Activated naive CD4-positive, alpha-beta T cell treated with Interleukin-2 at 50 U/mL for 16 hours (primary cell): ENCODE results near the gene MMP24.

Experiments used
- DNase-seq: peaks from one replicate; pipeline ENCODE4 v3.0.0-alpha.2; 2020

MMP24 gene

DNA sequence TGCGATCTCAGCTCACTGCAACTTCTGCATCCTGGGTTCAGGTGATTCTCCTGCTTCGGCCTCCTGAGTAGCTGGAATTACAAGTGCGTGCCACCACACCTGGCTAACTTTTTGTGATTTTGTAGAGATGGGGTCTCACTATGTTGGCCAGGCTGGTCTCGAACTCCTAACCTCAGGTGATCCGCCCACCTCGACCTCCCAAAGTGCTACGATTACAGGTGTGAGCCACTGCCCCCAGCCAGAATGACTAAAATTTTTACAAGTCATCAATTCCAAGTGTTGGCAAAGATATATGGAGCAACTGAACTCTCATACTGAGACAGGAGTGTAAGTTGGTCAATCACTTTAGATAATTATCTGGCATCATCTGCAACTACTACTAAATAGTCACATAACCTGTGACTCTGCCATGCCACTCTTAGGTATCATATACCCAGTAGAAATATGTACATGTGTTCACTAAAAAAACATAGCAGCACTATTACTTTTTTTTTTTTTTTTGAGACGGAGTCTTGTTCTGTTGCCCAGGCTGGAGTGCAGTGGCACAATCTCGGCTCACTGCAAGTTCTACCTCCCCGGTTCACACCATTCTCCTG lies 55.1 kb downstream of the MMP24 start:
- DNase-seq = no peak

DNA sequence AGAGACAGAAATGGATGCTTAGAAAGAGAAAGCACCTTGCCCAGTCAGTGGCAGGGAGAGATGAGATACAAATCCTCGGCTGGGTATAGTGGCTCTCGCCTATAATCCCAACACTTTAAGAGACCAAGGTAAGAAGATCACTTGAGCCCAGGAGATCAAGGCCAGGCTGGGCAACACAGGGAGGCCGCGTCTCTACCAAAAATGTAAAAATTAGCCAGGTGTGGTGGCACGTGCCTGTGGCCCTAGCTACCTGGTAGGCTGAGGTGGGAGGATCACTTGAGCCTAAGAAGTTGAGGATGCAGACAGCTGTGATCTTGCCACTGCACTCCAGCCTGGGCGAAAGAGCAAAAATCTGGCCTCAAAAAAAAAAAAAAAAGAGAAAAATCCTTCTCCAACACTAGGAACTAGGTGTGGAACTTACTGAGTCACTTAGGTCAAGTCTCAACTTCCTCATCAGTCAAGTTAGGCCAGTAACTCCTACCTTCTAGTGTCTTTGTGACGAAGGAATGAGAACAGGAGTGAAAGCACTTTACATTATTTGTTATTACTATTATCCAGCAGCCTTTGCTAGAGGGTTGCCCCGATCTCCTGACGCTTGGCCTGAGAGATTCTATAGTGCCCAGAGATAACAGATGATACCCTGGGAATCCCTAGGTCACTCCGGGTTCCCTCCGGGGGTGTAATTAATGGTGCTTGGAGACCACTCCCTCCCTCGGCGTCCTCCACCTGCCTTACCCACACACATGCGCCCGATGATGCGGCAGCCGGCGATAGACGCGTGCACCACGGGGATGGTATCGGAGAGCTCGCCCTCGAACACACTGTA lies 57.2 kb downstream of the MMP24 start:
- DNase-seq = peak; percentile 52

DNA sequence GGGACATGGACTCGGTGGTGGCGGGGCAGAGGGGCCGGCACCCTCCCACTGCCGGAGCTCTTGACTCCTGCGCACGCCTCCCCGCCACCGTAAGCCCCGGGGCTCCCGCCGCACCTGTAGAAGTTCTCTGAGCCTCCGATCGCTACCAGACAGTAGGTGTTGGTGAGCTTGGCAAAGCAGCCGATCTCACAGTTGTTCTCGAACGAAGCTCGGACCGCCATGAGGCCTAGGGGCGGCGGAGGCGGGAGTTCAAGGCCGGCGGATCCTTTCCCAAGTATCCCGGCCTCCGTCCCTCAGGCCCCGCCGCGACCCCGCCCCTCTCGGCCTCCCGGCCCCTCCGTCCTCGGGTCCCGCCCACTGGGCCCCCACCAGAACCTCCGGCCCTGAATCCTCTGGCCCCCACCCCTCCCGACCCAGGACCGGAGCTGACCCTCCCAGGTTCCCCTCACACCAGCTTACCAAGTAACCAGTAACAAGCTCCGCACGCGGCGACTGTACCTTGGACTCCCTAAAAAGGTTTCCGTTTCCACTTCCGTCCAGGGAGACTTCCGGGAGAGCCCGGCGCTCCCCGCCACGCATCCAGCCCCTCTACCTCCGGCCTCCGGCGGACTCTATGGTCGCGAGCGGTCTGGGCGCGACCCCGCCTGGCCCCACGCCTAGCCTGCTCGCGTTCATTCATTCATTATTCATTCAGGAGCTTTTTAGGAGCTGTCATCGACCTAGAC lies 57.9 kb downstream of the MMP24 start, which contains the start of gene EIF6:
EIF6 (minus strand) TSS at position 506 of the 725 bp plus-strand sequence; CDS start at position 221, 285 bp downstream.
- DNase-seq = peak; percentile 81

DNA sequence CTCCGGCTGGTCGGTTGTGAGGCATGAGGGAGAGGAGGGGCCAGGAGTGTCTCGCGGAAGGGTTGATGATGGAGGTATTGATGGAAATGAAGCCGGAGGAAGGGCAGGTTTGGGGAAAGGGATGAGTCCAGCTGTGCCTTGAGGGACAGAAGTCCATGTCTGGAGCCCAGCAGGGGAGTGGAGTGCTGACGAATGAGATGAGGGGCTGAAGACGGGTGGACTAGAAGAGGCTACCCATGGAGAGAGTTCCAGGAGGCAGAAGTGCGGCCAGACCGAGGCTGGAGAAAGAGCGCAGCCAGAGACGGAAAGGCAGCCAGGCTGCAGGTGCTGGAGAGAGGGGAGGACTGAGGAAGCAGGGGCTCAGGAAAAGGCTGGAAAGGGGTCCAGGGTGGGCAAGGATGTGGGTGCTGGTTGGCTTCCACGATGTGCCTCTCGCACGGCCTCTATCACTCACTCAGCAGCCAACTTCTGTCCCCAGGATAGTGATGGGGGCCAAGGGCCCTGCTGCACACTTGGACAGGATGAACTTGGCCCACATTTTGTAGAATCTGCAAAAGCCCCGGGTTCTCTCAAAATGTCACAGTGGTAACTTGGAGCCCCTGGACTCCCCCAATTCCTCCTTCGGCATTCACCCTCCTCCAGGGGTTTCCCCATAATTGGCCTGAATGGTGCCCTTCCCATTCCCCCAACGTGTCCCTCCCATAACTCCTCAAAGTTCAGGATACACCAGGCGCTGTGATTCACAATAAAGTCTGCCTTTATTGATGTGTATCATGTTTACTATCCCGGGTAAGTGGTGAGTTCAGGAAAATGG lies 58.7 kb downstream of the MMP24 start:
- DNase-seq = no peak

DNA sequence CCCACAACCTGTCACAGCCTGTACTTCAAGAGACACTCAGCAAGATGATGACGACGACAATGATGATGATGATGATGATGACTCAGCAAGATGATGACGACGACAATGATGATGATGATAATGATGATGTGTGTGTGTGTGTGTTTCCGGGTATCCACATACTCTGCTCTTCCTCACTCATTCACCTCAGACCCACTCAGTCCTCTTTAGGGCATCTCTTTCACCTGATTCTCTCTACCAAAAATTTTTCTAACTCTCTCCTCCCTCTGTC lies 59.3 kb downstream of the MMP24 start:
- no peak for DNase-seq

DNA sequence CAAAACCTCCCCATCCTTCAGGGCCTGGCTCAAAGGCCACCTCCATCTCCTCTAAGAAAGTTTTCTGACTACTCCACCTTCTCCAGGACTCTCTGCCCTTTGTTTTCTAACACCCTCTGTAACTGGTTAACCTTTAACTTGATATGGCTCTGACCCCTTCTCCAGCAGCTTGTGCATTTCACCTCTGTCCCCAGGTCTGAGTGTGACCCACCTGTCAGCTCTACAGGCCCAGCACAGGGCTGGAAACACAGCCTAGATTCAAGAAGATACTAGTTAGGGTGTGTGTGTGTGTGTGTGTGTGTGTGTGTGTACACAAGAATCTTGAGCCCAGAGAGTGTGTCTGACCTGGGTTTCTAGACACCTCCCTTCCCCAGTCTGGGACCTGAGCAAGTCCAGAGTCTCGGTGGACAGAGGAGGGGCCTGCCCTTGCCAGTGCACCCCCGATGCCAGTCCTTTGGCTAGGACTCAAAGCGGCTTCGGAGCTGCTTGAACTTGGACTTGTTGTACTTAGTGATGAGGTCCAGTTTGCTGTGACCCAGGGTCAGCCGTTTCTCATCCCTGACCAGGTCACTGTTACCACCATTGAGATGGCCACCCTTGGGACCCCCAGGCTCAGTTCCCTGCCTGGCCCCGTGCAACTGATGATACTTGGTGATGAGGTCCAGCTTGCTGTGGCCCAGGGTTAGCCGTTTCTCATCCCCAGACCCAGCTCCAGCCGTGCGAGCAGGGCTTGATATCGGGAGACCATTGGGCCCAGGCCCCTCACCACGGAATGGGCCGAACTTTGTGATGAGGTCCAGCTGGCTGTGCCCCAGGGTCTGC lies 59.8 kb downstream of the MMP24 start:
- DNase-seq = no peak

DNA sequence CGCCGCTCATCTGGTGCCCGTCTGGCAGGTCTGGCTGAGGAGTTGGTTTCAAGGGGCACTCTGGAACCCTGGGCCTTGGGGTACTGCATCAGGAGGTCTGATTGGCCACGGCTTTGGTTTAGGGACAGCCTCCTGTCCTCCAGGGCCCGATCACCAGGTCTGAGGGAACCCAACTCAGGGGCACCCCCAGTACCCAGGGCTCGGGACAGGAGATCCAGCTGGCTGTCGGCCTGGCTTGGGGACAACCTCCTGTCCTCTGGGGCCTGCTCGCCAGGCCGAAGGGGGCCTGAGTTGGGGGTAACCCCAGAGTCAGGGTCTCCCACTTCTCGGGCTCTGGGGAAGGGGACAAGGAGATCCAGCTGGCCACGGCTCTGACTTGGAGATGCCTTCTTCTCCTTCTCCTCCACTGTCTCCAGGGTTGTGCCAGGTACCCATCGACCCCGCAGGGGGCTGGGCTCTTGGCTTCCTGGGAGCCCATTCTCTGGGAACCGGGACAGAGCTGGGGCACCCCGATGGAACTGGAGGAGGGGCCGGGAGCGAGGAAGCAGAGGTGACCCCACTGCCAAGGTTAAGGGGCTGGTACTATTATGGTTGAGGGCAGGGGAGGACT lies 60.5 kb downstream of the MMP24 start:
- DNase-seq = no peak

DNA sequence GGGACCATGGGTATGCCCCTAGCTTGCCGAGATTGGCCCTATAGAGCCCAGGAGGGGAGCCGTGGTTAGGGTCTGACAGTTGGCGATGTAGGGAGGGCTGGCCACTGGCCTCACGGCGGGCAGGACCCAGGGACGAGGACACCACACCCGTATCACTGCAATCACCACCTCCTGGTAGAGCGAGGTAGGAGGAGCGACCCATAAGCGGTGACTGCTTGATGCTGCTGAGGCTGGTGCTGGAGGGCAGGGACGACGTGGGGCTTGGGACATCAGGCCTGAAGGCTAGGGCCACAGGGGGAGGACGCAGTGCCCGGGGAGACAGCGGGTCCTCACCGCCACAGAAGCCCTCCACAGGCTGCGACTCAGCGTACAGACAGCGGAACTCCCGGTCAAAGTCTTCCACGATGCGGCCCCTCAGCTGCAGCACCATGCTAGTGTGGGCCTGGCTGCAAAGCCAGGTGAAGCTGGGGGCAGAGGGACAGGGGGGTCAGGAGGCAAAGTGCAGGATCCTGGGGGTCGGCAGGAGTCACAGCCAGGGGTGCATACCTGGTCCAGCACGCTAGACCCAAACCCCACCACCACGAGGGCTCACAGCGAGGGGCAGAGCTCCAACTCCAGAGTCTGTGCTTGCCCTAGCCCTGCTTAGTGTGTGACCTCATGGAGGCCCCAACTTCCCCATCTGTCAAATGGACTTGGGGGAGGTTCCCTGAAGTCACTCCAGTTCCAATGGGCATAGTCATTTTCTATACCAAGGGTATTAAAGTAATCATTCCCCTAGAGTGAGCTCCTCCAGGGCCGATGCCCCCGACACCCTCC lies 61.2 kb downstream of the MMP24 start:
- no peak for DNase-seq

DNA sequence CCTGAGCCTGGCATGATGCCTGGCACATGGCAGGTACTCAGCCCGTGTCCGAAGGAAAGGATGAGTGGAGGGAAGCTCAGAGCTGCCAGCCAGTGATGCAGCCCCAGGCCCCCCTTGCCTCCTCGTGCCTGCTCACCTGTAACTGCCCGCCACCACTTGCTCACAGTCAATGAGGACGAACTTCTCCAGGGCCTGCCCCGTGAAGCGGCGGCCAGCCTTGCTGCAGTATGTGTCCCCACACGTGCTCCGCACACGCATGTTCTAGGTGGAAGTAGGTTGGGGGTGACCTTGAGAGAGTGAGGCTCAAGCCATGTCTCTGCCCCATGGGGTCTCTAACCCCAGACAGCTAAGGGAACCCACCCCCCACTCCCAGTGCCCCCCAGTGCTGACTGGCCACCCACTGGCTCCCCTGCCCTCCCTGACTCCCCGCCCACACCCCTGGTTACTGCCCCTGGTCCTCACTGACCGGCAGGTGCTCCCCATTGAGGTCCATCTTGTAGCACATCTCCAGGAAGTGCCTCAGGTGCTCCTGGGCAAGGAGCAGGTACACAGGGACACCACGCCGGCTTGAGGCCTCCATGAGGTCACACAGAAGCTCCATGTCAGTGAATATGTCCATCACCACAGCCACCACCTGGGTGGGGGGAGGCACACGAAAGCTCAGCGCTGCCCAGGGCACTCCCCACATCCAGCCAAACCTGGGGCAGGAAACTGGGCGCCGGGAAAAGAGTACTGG lies 62.0 kb downstream of the MMP24 start:
- no peak for DNase-seq

DNA sequence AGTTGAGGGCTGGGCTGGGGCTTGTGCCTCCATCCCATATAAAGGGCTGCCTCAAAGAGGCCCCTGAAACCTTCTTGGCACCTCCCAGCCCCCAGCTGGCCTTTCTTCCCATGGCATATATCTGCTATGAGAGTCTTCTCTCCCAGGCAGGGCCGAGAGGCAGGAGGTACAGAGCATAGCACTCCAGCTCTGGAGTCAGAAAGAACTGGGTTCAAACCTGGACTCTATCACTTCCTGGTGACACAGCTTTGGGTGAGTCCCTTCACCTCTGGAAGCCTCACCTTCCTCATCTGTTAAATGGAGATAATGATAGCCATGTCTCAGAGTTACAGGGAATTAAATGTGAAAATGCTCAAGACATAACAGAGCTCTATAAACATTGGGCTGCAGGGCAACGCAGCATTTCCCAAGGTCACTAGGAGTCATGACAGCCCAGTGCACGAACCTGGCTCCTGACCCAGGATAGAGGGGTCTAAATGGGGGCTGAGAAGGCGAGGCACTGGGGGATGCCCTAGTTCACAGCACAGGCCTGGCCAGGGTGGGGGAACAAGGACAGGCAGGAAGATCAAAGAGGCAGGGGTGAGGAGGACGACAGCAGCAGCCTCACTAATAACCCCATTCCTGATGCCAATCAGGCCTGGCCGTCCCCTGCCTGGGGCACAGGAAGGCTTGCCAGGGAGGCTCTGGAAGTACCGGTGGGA lies 63.8 kb downstream of the MMP24 start:
- no peak for DNase-seq

DNA sequence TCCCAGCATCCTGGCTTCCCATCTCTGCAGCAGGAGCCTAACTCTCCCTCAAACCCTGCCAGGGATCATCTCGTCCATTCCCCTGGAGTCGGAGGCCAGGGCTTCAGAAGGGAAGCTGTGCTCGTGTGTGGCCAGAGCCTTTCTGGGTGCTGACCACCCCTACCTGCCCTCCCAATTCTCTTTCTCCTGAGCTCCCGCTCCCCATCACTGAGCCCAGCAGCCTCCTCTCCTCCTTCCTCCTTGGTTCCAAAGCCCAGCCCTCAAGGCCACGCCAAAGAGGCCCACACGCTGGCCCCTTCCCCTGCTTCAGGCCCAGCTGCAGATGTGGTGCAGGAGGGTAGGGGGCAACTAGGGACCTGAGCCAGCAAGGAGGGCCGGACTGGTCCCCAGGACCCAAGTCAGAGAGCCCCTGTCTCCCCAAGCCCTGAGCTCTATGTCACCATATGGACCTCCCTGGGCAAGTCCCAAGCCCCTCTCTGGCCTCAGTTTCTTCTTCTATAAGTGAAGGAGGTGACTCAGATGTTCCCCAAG lies 64.5 kb downstream of the MMP24 start:
- DNase-seq = no peak

DNA sequence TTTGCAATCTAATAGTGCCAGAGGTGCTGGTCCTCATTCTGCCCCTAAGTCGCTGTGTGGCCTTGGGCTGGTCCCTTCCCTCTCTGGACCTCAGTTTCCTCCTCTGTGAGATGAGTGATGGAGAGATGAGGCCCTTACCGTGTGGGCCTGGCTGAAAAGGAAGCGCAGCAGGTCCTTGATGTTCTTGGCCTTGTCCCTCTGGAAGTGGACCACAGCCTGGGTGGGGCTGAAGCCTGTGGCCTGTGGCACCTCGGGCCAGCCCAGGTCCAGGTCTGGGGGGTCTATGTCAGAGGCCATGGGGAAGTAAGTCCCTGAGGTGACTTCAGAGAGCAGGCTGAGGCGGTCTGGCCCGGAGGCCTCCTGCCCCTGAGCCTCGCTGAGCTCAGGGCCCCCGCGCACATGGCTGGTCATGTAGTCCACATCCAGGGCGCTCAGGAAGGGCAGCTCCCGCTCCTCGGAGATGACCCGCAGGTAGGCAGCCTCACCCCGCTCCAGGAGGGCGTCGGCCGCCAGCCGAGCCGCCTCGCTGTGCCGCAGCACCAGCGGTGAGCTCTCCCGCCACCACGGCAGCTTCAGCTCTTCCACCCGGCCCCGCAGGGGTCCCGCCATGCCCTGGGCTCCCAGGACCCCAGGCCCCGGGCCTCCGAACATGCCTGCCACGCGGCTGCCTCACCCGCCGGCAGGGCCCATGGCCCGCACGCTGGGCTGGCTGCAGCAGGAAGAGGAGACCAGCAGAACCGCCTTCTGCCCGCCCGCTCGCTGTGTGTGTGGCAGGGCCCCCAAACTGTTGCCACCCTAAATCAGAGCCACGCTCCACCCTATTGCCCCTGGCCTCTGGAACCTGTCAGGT lies 65.4 kb downstream of the MMP24 start, which contains the start of gene FAM83C:
FAM83C (minus strand) TSS at position 772 of the 850 bp plus-strand sequence; CDS start at position 651, 121 bp downstream.
- DNase-seq = no peak

DNA sequence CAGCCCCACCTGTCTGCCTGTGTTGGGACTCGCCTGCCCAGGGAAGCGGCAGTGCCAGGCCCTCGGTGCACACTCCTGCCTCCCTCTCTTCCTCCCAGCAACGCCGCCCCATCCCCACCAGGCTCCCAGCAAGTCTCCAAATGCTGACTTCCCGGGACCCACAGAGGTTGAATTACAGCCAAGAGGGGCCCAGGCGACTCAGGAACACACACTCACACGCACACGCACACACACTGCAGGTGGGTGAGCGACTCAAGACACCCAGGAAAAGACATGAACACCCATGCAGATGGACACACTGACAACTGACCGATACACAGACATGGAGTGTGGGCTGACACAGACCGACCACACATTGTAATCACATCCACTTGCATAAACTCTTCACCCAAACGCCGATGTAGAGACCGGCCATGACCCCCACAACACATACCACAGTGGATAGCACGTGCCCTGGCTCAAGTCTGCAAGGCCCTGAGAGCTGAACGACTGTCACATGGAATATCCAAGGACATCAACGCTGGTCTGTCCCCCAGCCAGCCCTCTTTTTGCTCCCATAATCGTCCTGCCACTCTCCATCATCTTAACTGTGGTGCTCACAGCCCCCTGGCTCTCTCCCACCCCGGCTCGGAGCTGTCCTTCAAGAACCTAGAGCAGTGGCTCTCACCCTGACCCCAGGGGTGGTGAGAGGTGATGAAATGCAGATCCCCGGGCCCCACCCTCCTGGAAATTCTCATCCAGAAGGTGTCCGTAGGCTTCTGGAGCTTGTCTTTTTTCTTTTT lies 66.2 kb downstream of the MMP24 start:
- no peak for DNase-seq

DNA sequence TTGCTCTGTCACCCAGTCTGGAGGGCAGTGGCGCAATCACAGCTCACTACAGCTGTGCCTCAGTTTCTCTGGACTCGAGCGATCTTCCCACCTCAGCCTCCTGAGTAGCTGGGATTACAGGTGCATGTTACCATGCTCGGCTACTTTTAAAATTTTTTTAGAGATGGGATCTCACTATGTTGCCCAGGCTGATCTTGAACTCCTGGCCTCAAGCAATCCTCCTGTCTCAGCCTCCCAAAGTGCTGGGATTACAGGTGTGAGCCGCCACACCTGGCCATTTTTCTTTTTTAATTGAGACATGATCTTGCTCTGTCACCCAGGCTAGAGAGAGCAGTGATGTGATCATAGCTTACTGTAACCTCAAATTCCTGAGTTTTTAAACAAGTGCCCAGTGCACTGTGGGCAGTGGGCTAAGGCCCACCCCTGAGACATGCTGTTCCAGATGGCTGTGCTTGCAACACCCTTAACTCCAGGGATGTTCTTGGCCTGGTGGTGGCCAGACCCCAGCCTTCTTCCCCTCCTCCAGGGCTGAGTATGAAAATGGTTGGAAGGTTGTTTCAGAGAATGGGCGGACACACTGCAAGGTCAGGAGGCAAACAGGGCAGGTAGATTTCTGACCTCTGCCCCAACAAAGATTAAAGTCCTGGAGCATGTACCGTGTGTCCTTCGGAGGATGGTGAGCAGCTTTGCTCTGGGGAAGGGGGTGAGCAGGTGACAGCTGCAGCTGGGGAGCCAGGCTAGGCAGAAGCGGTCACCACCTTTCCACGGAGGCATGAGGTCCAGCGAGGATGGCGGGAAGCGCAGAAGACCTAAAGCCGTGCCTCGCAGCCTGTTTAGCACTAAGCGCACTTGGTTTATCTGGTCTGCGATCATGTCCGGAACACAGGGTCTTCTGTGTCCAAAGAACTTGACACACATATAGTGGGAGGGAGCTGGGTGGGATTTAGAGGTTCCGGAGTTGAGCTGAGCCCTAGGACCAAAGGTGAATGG lies 67.1 kb downstream of the MMP24 start:
- DNase-seq = no peak

DNA sequence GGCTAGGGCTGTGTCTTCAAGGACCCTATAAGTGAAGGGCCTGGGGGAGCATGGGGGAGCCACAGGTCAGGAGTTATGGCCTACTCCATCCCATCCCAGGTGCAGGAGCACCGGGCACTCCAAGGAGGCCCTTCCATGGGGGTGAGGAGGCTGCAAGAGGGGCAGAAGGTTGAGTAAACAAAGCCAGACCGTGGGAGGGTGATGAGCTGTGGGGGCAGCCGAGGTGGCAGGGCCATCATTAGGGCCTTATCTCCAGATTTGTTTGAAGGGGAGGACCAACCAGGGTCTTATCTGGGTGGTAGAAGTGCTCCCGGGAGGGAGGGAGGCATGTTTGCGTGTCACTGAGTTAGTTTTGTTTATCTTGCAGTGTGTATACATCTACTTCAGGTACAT lies 67.8 kb downstream of the MMP24 start:
- no peak for DNase-seq

DNA sequence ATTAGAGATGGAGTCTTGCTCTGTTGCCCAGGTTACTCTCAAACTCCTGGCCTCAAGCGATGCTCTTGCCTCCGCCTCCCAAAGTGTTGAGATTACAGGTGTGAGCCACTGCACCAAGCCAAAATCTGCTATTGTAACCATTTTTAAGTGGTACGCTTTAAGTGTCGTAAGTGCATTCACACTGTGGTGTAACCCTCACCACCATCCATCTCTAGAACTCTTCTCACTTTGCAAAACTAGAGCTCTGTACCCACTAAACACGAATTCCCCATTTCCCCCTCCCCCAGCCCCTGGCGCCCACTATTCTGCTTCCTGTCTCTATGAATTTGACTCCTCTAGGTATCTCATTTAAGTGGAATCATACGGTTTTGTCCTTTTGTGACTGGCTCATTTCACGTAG lies 68.6 kb downstream of the MMP24 start:
- no peak for DNase-seq
